Erythroblast (primary cell): ENCODE results near the gene CTSS.

Experiments
- GATA1 ChIP-seq: IDR thresholded peaks from 2 replicates; pipeline ENCODE4 v1.6.1; 2011; ENCODE audit warnings: low read depth, mild to moderate bottlenecking, control low read depth, low read length, moderate library complexity
- POLR2A ChIP-seq: IDR thresholded peaks from 2 replicates; pipeline ENCODE4 v1.6.1; 2011; ENCODE audit warnings: mild to moderate bottlenecking, low read length

DNA sequence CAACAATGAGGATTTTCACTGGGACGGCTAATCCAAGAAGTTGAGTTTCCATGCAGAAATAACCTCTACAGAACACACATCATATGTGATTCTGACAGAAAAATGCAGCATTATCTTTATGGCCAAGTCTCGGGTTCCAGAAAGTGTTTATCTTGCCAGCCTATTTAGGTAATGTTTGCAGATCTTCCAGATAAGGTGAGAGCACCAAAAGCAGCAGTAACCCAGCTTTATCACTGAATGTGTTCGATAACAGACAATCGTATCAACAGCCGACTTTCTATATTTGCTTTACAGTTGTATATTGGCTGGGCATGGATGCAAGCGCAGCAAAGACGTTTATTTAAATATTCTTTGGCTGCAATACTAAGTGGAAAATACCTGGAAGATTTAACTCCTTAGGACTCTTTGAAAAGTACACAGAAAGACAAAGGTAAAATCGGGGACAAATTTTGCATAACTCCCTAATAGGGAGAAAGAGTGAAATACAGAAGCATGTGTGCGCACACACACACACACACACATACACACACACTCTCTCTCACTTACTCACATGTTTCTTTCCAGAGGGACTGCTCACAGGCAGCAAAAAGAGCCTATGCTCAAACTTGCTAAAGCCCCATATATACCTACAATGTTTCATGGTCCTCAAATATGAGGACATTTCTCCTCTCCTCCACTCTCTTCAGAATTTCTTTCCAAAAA is 45.5 kb upstream of the CTSS start:
- TF ChIP-seq POLR2A = no peak
- no peak for TF ChIP-seq GATA1
